ENCODE results near the gene PIP5K1B.

PIP5K1B gene

DNA sequence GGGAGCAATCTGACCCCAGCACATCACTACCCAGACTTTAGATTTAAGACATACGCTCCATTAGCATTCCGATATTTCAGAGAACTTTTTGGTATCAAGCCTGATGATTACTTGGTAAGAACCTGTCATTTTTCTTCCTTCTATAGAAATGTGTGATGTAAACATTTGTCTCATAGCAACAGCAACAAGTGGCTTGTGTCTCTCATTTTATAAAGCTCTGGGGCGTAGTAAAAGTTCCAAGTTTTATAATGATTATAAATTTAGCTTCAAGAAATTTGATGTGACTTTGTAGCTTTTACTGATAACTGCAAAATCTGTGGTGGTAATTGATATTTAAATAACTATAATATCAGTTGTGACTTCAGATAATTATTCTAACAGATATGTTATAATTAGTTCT is 171.6 kb downstream of the PIP5K1B start:
- H3K36me3 ChIP-seq (ENCODE audit: insufficient read depth, low read length): no peaks in the 10 kb centered on the region
- no peak overlapping the region for H2AFZ ChIP-seq (ENCODE audit: low read length)
- no peak overlapping the region for H3K9ac ChIP-seq (ENCODE audit: low read depth, low read length, poor library complexity, severe bottlenecking)
- no peaks in the 10 kb centered on the region for H3K9me2 ChIP-seq (replicated peaks; ENCODE audit: low read depth, low read length)
- no peaks in the 10 kb centered on the region for H3K27me3 ChIP-seq (ENCODE audit: insufficient read depth, low read length, poor library complexity, severe bottlenecking)
- H3F3A ChIP-seq (ENCODE audit: low read depth): no peaks in the 10 kb centered on the region
- H3K79me2 ChIP-seq (ENCODE audit: insufficient read depth, low read length): no peaks in the 10 kb centered on the region
- H3K9me3 ChIP-seq (ENCODE audit: insufficient read depth, low read depth, low read length): no peaks in the 10 kb centered on the region
- H3K4me3 ChIP-seq (ENCODE audit: low read length, poor library complexity, severe bottlenecking): no peak overlapping the region
- no peaks in the 10 kb centered on the region for H3K4me1 ChIP-seq (ENCODE audit: insufficient read depth, low read length, poor library complexity, severe bottlenecking)
- TF ChIP-seq EZH2phosphoT487 (IDR thresholded peaks at IDR 0.05; ENCODE audit: borderline replicate concordance): no peak
- TF ChIP-seq, protein P1, sequence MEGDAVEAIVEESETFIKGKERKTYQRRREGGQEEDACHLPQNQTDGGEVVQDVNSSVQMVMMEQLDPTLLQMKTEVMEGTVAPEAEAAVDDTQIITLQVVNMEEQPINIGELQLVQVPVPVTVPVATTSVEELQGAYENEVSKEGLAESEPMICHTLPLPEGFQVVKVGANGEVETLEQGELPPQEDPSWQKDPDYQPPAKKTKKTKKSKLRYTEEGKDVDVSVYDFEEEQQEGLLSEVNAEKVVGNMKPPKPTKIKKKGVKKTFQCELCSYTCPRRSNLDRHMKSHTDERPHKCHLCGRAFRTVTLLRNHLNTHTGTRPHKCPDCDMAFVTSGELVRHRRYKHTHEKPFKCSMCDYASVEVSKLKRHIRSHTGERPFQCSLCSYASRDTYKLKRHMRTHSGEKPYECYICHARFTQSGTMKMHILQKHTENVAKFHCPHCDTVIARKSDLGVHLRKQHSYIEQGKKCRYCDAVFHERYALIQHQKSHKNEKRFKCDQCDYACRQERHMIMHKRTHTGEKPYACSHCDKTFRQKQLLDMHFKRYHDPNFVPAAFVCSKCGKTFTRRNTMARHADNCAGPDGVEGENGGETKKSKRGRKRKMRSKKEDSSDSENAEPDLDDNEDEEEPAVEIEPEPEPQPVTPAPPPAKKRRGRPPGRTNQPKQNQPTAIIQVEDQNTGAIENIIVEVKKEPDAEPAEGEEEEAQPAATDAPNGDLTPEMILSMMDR (conservative IDR thresholded peaks at IDR 0.05; ENCODE audit: low read length): no peak
- H3K4me2 ChIP-seq (ENCODE audit: low read depth, low read length, poor library complexity, severe bottlenecking): no peak overlapping the region
- no peaks in the 10 kb centered on the region for H4K20me1 ChIP-seq (ENCODE audit: insufficient read depth, low read length, poor library complexity, severe bottlenecking)

DNA sequence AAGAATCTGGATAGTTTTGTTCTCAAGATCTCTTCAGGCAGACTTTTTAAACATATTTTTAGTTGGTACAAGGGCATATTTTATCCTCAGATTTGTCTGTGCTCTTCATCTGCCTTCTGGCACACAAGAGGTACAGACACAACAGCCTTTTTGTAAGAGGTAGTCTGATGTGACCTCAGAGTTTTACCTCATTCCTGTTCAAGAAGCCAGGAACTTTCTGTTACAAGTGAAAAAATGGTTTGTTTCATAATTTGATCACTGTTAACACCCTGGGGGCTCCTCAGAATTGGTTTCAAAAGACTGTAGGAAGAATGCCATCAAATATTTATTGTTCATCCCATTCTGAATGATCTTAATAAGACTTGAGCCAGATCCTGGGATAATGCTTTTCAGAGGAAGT is 172.2 kb downstream of the PIP5K1B start:
- H3K9me3 ChIP-seq (ENCODE audit: insufficient read depth, low read depth, low read length): no peaks in the 10 kb centered on the region
- no peaks in the 10 kb centered on the region for H3K9me2 ChIP-seq (replicated peaks; ENCODE audit: low read depth, low read length)
- no peaks in the 10 kb centered on the region for H3F3A ChIP-seq (ENCODE audit: low read depth)
- H3K4me3 ChIP-seq (ENCODE audit: low read length, poor library complexity, severe bottlenecking): no peak overlapping the region
- TF ChIP-seq EZH2phosphoT487 (IDR thresholded peaks at IDR 0.05; ENCODE audit: borderline replicate concordance): no peak
- TF ChIP-seq, protein P1 (conservative IDR thresholded peaks at IDR 0.05; ENCODE audit: low read length): no peak
- no peaks in the 10 kb centered on the region for H3K4me1 ChIP-seq (ENCODE audit: insufficient read depth, low read length, poor library complexity, severe bottlenecking)
- no peak overlapping the region for H3K4me2 ChIP-seq (ENCODE audit: low read depth, low read length, poor library complexity, severe bottlenecking)
- no peaks in the 10 kb centered on the region for H3K36me3 ChIP-seq (ENCODE audit: insufficient read depth, low read length)
- no peaks in the 10 kb centered on the region for H3K79me2 ChIP-seq (ENCODE audit: insufficient read depth, low read length)
- no peaks in the 10 kb centered on the region for H4K20me1 ChIP-seq (ENCODE audit: insufficient read depth, low read length, poor library complexity, severe bottlenecking)
- no peaks in the 10 kb centered on the region for H3K27me3 ChIP-seq (ENCODE audit: insufficient read depth, low read length, poor library complexity, severe bottlenecking)
- no peak overlapping the region for H2AFZ ChIP-seq (ENCODE audit: low read length)
- no peak overlapping the region for H3K9ac ChIP-seq (ENCODE audit: low read depth, low read length, poor library complexity, severe bottlenecking)

DNA sequence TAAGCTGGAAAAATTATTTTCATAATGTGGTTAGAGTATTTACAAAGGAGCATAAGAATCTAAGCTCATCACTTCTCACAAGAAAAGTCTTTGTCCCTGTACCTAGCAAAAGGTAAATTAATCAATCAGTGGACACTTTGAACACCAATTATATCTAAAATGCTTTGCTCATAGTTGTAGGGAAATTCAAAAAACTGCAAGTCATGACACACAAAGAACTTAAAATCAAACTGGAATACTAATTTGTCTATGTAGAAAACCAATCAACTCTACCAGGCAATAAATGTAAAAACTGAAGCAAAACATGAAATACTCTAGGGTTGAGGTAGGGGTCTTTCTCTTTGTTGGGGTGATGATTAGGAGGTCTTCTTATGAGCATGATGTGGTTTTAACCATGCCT is 173.4 kb downstream of the PIP5K1B start:
- H3K79me2 ChIP-seq (ENCODE audit: insufficient read depth, low read length): no peaks in the 10 kb centered on the region
- no peak overlapping the region for H2AFZ ChIP-seq (ENCODE audit: low read length)
- H3K9ac ChIP-seq (ENCODE audit: low read depth, low read length, poor library complexity, severe bottlenecking): no peak overlapping the region
- no peaks in the 10 kb centered on the region for H4K20me1 ChIP-seq (ENCODE audit: insufficient read depth, low read length, poor library complexity, severe bottlenecking)
- H3F3A ChIP-seq (ENCODE audit: low read depth): no peaks in the 10 kb centered on the region
- no peak overlapping the region for H3K4me2 ChIP-seq (ENCODE audit: low read depth, low read length, poor library complexity, severe bottlenecking)
- H3K4me1 ChIP-seq (ENCODE audit: insufficient read depth, low read length, poor library complexity, severe bottlenecking): no peaks in the 10 kb centered on the region
- no peaks in the 10 kb centered on the region for H3K27me3 ChIP-seq (ENCODE audit: insufficient read depth, low read length, poor library complexity, severe bottlenecking)
- no peaks in the 10 kb centered on the region for H3K9me3 ChIP-seq (ENCODE audit: insufficient read depth, low read depth, low read length)
- H3K9me2 ChIP-seq (replicated peaks; ENCODE audit: low read depth, low read length): no peaks in the 10 kb centered on the region
- TF ChIP-seq EZH2phosphoT487 (IDR thresholded peaks at IDR 0.05; ENCODE audit: borderline replicate concordance): no peak
- TF ChIP-seq, protein P1 (conservative IDR thresholded peaks at IDR 0.05; ENCODE audit: low read length): no peak
- no peaks in the 10 kb centered on the region for H3K36me3 ChIP-seq (ENCODE audit: insufficient read depth, low read length)
- H3K4me3 ChIP-seq (ENCODE audit: low read length, poor library complexity, severe bottlenecking): no peak overlapping the region

Measured in Loucy (cell line).